OCI-LY3 (cell line): Measurements from ENCODE around the gene FOXE1.

Experiments used
- CTCF ChIP-seq: fragments of 200-600, 300-600 bp; sonication (generic); IDR thresholded peaks from 2 replicates; pipeline ENCODE4 v1.5.1; 2014; ENCODE audit warnings: antibody characterized with exemption, low read length, low read depth
- EZH2phosphoT487 ChIP-seq: fragments of 200-600 bp; shearing (Covaris generic); IDR thresholded peaks from 2 replicates; pipeline ENCODE4 v1.6.1; 2018; ENCODE audit warnings: antibody characterized with exemption, mixed run types, low read depth

DNA sequence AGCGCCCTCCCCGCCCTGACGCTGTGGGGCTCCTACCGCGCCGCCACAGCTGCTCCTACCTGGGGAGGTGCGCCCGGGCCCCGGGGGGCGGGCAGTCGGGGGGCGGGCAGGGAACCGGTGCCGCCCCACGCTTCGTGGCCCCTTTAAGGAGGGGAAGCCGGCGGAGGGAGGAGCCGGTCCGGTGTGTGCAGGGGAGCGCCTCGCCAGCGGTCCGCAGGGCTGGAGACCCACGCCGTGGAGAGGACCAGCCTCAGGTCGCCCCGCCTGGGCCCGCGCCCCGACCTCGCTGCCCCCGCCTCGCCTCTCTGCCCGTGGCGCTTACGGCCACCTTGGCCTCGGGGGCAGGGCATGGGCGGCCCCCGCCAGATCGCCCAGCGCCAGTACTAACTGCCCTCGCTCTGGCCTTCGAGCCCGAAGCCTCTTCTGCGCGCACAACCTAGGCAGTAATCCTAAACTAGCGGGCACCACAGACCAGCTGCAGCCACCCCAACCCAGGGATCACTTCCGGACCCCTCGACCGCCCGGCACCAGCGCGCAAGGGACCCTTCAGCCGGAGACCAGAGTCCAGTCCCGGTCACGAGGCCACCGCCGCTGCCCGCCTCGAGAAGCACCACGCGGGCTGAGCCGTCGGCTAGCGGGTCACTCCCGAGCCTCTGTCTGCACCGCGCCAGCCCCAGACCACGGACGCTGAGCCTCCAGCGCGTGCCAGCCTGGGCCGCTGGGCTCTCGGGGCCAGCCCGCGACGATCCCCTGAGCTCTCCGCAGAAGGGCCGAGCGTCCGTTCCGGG is at the start of gene FOXE1:
- TF ChIP-seq CTCF (no peak), EZH2phosphoT487 (no peak)
